Subcutaneous abdominal adipose tissue (tissue), 5 donors: ENCODE results near the gene PLCB2.

Experiments used
- H3K27ac ChIP-seq: one replicate; pipeline ENCODE4 v1.7.0; 2013; ENCODE audit warnings: low read depth, mild to moderate bottlenecking, inconsistent platforms, low read length, moderate library complexity
- H3K27me3 ChIP-seq, 5 donors: one replicate each; pipeline ENCODE4 v1.7.0; 2013; ENCODE audit warnings: low read length in 5 of 5, inconsistent platforms in 1 of 5; ENCODE audit not compliant: control insufficient read depth in 5 of 5, insufficient read depth in 4 of 5
- H3K36me3 ChIP-seq, 5 donors: one replicate each; pipeline ENCODE4 v1.7.0; 2013; ENCODE audit warnings: low read length in 5 of 5; ENCODE audit not compliant: control insufficient read depth in 5 of 5, insufficient read depth in 5 of 5
- H3K4me1 ChIP-seq, 5 donors: one replicate each; pipeline ENCODE4 v1.7.0; 2013; ENCODE audit warnings: low read length in 5 of 5, mild to moderate bottlenecking in 3 of 5, moderate library complexity in 1 of 5; ENCODE audit not compliant: control insufficient read depth in 5 of 5, insufficient read depth in 5 of 5
- H3K4me3 ChIP-seq, 5 donors: one replicate each; pipeline ENCODE4 v1.7.0; 2013; ENCODE audit warnings: low read length in 5 of 5, low read depth in 1 of 5
- H3K9ac ChIP-seq, 5 donors: one replicate each; pipeline ENCODE4 v1.7.0; 2013; ENCODE audit warnings: low read length in 5 of 5, mild to moderate bottlenecking in 4 of 5, moderate library complexity in 3 of 5
- H3K9me3 ChIP-seq, 5 donors: one replicate each; pipeline ENCODE4 v1.7.0; 2013; ENCODE audit warnings: low read length in 5 of 5; ENCODE audit not compliant: control insufficient read depth in 5 of 5
- donor health status: healthy.
- donor health status: healthy.
- donor health status: healthy.
- donor health status: healthy.
- donor health status: healthy.

The PLCB2 gene

DNA sequence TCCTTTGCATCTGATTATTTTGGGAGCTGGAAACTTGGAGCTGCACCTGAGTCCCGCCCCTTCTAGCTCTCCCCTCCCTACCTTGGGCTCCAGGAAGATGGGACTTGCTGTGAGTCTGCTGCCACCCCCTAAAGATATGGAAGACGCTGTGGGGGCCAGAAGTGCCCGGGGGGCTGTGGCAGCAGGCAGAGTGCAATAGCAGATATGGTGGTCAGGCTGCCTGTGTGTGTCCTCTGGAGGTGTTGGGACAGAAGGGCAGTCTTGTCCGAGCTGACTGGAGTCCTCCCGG is 68.4 kb downstream of the PLCB2 start:
- Histone ChIP-seq H3K9me3 (no peaks in the 10 kb centered on the region), H3K36me3 (no peaks in the 10 kb centered on the region), H3K4me1 (peaks cover 0 to 24% (median 9%) of the 10 kb centered on the region in 5 donors), H3K27ac (no peak overlapping the region), H3K4me3 (peak overlapping the region in 3 of 5 donors; percentile 26 to 54 (median 31)), H3K27me3 (peaks cover 8 to 32% (median 23%) of the 10 kb centered on the region in 5 donors), H3K9ac (no peak overlapping the region)

GRCh38 chr15:40238532-40239403 is 69.0 kb downstream of the PLCB2 start, which contains the start of gene PAK6:
Gene PAK6 (plus strand): TSS chr15:40239063. CDS start chr15:40264786, 25,723 bp downstream.
- Histone ChIP-seq H3K27ac (no peak within 1 kb of the TSS), H3K4me3 (peak within 1 kb of the TSS in 3 of 5 donors; percentile 26 to 54 (median 31)), H3K9ac (no peak within 1 kb of the TSS), H3K9me3 (no peaks in the 10 kb centered on the region), H3K4me1 (peaks cover 0 to 29% (median 10%) of the 10 kb centered on the region in 5 donors), H3K27me3 (peaks cover 8 to 32% (median 23%) of the 10 kb centered on the region in 5 donors), H3K36me3 (no peaks in the 10 kb centered on the region)
